PC-3 (cell line): ENCODE measurements around the gene DYNLT2.

Source experiments
- EZH2 ChIP-seq: fragments of 300-600 bp; sonication (generic); IDR thresholded peaks from one replicate; pipeline ENCODE4 v1.6.1; 2017; ENCODE audit warnings: antibody characterized with exemption, mild to moderate bottlenecking, low read length; ENCODE audit not compliant: unreplicated experiment
- TF ChIP-seq, protein P1 (sequence below): fragments of 300-600 bp; sonication (generic); conservative IDR thresholded peaks from 2 replicates; pipeline ENCODE4 v1.5.1; 2017; ENCODE audit warnings: antibody characterized with exemption, low read depth, mild to moderate bottlenecking, low read length

DNA sequence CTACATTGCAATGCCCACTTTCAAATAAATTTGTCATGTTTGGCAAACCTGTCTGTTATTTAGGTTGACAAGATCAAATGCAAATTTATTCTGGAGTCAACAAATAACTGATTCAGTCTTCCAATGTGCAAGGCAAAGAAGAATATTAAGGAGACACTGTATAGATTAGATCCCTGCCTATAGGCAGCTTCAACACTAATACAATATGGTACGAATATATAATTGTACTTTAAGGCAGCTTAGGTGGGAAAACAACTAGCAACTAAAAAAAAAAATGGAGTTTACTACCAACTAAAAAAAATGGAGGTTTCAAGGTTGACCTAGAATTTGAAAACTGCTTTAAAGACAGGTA lies 25.3 kb downstream of the DYNLT2 start:
- TF ChIP-seq EZH2: no peak
- TF ChIP-seq, protein P1, sequence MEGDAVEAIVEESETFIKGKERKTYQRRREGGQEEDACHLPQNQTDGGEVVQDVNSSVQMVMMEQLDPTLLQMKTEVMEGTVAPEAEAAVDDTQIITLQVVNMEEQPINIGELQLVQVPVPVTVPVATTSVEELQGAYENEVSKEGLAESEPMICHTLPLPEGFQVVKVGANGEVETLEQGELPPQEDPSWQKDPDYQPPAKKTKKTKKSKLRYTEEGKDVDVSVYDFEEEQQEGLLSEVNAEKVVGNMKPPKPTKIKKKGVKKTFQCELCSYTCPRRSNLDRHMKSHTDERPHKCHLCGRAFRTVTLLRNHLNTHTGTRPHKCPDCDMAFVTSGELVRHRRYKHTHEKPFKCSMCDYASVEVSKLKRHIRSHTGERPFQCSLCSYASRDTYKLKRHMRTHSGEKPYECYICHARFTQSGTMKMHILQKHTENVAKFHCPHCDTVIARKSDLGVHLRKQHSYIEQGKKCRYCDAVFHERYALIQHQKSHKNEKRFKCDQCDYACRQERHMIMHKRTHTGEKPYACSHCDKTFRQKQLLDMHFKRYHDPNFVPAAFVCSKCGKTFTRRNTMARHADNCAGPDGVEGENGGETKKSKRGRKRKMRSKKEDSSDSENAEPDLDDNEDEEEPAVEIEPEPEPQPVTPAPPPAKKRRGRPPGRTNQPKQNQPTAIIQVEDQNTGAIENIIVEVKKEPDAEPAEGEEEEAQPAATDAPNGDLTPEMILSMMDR: no peak
